HG03045 (cell line): ENCODE results near the gene ZMIZ2.
A peak's percentile ranks its signal among the peaks of the same experiment; 100 is the strongest.
"Not testable (repeated sequence)": the region's sequence is repeated elsewhere in the genome, so short reads cannot be mapped to it uniquely, and the experiment has no call there.

Experiments used
- ATAC-seq: cut with Tn5 transposase; IDR thresholded peaks from one replicate; pipeline ENCODE4 v1.9.1; 2021; ENCODE audit warnings: mild to moderate bottlenecking, moderate library complexity; ENCODE audit not compliant: unreplicated experiment

ZMIZ2 gene

GRCh38 chr7:44769776-44770294, 21.2 kb downstream of the ZMIZ2 start:
- ATAC-seq = peak; percentile 59

DNA sequence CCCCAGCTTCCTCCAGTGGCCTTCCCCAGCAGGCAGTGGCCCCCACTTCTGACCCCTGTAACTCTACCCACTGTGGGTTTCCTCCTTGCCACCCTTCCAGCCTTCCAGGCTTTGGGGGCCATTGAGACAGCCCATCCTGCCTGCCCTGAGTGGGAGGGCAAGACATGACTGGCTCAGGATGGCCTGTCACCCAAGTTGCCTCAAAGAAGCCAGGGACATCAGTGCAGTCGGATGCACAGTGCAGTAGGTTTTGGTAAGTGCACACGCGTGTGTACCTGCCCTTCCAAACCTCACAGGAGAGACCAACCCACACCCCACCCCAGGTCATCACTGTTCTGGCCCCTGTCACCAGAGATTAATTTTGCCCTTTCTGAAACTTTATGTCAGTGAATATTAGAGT, 22.7 kb downstream of the ZMIZ2 start:
- ATAC-seq = no peak

GRCh38 chr7:44772440-44772839, 23.8 kb downstream of the ZMIZ2 start:
- no peak for ATAC-seq

DNA sequence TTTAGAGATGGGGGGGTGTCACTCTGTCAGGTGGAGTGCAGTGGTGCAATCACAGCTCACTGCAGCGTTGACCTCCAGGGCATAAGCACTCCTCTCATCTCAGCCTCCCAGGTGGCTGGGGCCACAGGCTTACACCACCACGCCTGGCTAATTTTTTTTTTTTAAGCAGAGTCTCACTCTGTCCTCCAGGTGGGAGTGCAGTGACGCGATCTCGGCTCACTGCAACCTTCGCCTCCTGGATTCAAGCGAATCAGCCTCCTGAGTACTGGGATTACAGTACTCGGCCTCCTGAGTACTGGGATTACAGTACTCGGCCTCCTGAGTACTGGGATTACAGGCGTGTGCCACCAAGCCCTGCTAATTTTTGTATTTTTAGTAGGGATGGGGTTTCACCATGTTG, 24.2 kb downstream of the ZMIZ2 start:
- ATAC-seq = no peak

DNA sequence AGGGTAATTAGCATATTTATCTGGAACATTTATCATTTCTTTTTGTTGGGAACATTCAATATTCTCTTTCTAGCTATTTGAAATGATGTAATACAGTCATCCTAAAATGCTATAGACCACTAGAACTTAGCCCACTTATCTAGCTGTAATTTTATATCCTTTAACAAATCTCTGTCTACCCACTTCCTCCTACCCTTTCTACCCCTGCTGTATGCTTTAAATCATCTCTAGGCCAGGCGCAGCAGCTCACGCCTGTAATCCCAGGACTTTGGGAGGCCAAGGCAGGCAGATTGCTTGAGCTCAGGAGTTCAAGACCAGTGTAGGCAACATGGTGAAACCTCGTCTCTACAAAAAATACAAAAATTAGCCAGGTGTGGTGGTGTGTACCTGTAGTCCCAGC, 25.8 kb downstream of the ZMIZ2 start:
- not testable (repeated sequence) for ATAC-seq

DNA sequence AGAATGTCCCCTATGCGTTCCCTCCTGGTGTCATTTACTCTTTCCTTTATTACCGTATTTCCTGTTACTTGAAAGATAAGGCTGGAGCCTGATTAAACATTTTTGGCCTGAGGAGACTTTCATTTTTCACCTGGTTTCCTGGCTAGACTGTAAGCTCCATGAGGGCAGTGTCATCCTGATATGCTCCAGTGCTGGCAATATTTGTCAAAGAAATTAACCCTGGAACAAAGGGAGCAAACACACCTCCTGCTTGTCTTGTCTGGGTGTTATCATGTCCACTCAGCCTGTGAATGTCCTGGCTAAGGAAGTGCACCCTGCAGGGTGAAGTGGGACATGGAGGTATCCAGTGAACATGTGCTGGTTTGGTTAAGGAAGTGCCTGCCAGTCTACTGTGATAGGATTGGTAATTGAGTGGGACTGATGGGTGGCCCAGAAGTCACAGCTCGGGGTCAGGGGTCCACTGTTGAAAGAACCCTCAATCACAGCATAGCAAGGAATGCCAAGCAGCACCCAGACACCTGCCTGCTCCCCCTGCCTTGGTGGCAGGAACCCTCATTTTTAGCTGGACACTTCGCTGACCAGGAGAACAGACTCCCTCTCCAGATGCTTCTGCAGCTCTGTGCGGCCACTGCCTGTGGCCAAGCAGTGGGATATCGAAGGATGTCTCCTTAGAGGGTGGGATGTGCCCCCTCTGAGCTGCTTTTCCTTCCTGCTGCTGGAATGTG, 26.9 kb downstream of the ZMIZ2 start:
- no peak for ATAC-seq

DNA sequence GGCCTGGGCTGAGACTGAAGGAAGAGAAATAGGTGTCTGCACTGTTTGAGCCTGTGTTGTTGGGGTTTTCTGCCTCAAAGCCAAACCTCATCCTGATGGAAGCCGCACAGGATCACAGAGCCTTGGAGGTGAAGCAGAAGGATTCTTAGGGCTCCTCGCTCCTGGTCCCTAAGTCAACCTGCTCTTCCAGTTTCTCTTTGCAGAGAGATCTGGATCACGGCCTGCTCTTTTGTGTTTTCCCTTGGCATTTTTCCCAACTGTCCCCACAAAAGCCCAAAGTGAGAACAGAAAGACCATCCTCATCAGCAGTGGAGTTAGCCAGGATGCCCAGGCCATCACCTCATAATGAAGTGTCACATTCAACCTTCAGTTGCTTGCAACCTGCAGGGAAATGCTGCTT, 27.6 kb downstream of the ZMIZ2 start:
- ATAC-seq = no peak

DNA sequence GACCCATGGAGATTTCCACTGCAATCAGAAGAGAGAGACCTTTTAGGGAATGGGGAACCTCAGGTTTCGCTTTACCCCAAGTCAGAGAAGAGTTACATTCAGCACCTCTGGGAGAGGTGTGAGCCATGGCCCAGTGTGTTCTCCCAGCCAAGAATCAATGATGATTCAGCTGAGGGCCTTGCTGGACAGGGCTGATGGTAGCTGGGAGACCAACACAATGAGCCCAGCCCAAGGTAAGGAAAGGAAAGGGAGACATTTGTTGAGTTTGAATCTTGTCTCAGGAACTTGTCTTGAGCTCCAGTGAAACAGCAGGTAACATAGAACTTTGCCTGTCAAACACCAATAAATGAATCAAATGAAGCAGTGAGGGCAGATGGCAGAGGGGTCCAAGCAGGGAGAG, 33.8 kb downstream of the ZMIZ2 start:
- no peak for ATAC-seq

DNA sequence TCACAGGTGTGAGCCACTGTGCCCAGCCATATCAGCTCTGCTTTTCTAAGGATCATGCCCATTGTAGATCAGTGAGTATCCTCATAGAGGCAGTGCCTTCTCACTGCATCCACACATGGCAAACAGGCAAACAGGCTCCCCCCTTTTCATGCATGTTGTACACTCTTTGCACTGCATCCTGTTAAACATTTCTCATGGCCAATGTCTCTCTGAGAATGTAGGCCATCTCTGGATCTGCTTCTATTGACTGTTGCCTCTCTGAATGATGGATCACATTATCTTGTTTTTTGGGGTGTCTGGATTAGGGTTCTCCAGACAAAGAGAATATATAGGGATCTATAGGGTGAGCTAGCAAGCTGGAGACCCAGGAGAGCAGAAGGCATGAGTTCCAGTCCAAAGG, 34.8 kb downstream of the ZMIZ2 start:
- ATAC-seq = no peak

DNA sequence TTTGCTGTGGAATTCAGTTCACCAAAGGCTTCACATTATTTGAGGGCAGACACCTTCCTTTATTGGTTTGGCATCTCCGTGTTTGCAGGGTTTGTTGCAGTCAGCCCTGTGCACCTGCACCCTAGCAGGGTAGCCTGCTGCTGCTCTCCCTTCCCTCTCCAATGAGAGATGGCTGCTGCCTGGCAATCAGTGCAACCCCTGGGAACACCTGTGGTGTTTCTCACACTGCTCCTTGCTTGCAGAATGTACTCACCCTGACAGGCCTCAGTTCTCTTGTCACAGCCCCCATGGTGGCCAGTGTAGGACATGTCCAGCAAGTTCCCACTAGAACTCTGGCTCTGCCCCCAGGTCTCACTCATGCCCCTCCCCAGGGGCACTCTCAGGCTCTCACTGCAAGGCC, 35.7 kb downstream of the ZMIZ2 start:
- no peak for ATAC-seq

- ATAC-seq = not testable (repeated sequence)
Measured at GRCh38 chr7:44785218-44785617, 36.6 kb downstream of the ZMIZ2 start.

- no peak for ATAC-seq
Measured at GRCh38 chr7:44787041-44787440, 38.4 kb downstream of the ZMIZ2 start.

DNA sequence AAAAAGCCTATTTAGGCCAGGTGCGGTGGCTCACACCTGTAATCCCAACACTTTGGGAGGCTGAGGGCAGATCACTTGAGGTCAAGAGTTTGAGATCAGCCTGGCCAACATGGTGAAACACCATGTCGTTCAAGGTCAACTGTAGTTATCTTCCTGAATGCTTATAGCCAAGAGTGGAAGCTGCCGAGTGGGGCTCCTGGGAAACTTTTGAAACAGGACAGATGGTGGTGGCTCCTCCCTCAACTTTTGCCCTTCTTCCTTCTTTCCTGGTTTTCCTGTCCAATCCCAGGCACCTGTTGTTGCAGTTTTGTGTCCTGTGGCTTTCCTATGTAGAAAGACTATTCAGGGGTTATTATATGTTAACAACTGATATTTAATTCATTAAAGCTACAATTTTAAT, 39.1 kb downstream of the ZMIZ2 start:
- ATAC-seq = no peak

DNA sequence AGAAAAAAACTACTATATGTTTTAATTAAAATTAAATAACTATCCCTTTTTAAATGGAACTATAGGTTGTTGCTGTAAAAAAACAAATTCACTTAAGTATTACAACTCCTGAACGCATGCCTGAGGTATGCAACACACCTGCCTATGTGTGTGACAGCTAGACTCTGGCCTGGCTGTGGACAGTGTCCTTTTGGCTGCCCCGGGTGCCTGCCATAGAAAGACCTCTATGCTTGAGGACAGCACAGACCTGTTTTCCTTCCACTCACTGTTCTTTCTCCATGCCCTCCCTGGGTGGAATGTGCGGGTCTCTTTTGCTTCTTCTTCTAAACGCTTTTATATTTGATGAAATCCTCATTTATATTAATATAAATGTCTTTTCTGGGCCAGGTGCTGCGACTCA, 41.3 kb downstream of the ZMIZ2 start:
- ATAC-seq = no peak

GRCh38 chr7:44791278-44792219, 42.9 kb downstream of the ZMIZ2 start:
- ATAC-seq = no peak

- no peak for ATAC-seq
Measured at GRCh38 chr7:44793919-44794318, 45.3 kb downstream of the ZMIZ2 start.

- no peak for ATAC-seq
Measured at GRCh38 chr7:44794331-44794730, 45.7 kb downstream of the ZMIZ2 start.

GRCh38 chr7:44796034-44796503, 47.4 kb downstream of the ZMIZ2 start:
- peak; percentile 12 for ATAC-seq

DNA sequence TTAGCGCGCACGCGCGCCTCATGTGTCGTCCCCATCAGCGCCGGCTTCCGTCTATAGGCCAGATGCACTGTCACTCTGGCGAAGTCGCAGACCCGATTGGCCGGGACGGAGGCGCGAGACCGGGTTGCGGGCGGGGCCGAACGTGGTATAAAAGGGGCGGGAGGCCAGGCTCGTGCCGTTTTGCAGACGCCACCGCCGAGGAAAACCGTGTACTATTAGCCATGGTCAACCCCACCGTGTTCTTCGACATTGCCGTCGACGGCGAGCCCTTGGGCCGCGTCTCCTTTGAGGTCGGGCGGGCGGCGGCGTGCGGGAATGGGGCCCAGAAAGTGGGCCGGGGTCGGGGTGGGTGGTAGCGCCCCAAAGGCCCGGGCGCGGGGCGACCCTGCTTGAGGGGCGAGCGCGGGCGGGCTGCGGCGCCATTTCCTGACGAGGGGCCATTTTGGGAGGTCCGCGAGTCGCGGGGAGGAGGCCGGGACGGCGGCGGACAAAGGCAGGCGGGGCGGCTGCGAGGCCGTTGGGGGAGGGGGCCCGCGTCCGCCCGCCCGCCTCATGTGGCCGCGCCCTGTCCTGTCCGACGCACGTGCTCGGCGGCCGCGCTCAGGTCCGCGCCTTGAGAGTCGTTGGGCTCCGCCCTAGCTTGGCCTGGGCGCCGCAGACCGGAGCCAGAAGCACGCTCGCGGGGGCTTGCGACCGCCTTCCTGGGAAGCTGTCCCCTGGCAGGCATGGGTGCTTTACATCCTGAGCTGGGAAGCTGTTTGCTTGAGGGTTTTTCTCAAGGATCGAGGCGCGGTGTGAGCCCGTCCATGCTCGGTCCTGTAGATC, 48.1 kb downstream of the ZMIZ2 start, which contains the start of gene PPIA:
Gene PPIA (plus strand): TSS at position 178 of the 825 bp plus-strand sequence. CDS start 44 bp downstream, at position 222.
- peak; percentile 89 for ATAC-seq

DNA sequence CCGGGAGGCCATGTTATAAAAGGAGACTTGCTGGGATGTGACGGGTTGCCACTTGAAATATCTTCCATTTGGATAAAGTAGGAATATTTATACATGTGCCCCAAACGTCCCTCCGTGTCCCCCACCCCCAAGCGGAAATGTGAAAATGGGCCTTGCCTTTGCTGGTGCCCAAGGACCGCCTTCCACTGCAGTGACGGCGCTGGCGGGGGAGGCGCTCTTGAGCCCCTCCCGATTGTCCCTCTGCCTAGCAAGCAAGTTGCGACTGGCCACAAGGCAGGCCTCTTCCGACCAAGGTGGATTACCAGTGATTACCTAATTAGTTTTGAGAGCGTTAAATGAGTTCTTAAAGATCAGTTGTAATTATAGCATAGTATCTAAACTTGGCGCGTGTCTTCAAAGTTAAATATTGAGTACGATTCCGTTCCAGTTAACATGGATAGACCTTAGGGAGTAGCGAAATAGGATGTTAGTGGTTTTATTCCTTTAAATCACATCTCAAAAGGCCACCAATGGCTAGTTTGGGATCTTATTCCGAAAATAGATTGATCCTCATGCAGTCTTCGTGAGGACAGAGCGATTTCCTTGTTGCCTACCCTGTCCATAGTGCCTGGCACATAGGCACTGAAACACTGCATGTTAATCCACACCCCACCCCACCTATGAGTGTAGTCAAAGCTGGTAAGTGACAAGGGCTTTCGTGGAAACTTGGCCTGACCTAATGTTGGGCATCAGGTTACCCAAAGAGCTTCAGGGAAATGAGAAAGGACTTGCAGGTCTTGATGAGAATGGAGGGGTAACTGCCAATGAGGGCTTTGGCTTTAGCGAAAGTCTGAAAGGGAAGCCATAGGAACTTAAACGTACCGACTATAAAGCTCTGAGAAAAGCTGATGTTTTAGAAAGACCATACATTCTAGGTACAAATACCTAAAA, 48.9 kb downstream of the ZMIZ2 start:
- peak; percentile 38 for ATAC-seq
